GM19099 (cell line): ENCODE measurements around the gene PHC2.

ENCODE experiments used
- POLR2A ChIP-seq: IDR thresholded peaks from 3 replicates; pipeline ENCODE4 v1.6.1; 2011; ENCODE audit warnings: low read depth; ENCODE audit not compliant: insufficient read length; ENCODE audit errors: extremely low read depth

The PHC2 gene

GRCh38 chr1:33392639-33393038, 38.3 kb downstream of the PHC2 start:
- TF ChIP-seq POLR2A: no peak

- no peak for TF ChIP-seq POLR2A
Measured at GRCh38 chr1:33392206-33392605, 38.7 kb downstream of the PHC2 start.

GRCh38 chr1:33391343-33392078, 39.4 kb downstream of the PHC2 start:
- TF ChIP-seq POLR2A: no peak

- no peak for TF ChIP-seq POLR2A
Measured at GRCh38 chr1:33390542-33390941, 40.4 kb downstream of the PHC2 start.

GRCh38 chr1:33388805-33389771, 41.8 kb downstream of the PHC2 start:
- TF ChIP-seq POLR2A: no peak

GRCh38 chr1:33387625-33388024, 43.3 kb downstream of the PHC2 start:
- no peak for TF ChIP-seq POLR2A

- TF ChIP-seq POLR2A: no peak
Measured at GRCh38 chr1:33385251-33385650, 45.6 kb downstream of the PHC2 start.

- TF ChIP-seq POLR2A: no peak
Measured at GRCh38 chr1:33384040-33384812, 46.7 kb downstream of the PHC2 start.

GRCh38 chr1:33383489-33383888, 47.4 kb downstream of the PHC2 start:
- no peak for TF ChIP-seq POLR2A

GRCh38 chr1:33382661-33383415, 48.1 kb downstream of the PHC2 start:
- TF ChIP-seq POLR2A: no peak

GRCh38 chr1:33381977-33382376, 48.9 kb downstream of the PHC2 start:
- TF ChIP-seq POLR2A: no peak

- no peak for TF ChIP-seq POLR2A
Measured at GRCh38 chr1:33380811-33381210, 50.1 kb downstream of the PHC2 start.

- no peak for TF ChIP-seq POLR2A
Measured at GRCh38 chr1:33379631-33380354, 51.1 kb downstream of the PHC2 start.

- no peak for TF ChIP-seq POLR2A
Measured at GRCh38 chr1:33378976-33379375, 51.9 kb downstream of the PHC2 start.
